GM19468 (cell line): ENCODE measurements around the gene CLK2.

ENCODE experiments used
- ATAC-seq: cut with Tn5 transposase; IDR thresholded peaks from one replicate; pipeline ENCODE4 v1.9.1; 2021; ENCODE audit warnings: mild to moderate bottlenecking, moderate library complexity, moderate number of reproducible peaks; ENCODE audit not compliant: unreplicated experiment; ENCODE audit errors: extremely low read depth

Gene CLK2

DNA sequence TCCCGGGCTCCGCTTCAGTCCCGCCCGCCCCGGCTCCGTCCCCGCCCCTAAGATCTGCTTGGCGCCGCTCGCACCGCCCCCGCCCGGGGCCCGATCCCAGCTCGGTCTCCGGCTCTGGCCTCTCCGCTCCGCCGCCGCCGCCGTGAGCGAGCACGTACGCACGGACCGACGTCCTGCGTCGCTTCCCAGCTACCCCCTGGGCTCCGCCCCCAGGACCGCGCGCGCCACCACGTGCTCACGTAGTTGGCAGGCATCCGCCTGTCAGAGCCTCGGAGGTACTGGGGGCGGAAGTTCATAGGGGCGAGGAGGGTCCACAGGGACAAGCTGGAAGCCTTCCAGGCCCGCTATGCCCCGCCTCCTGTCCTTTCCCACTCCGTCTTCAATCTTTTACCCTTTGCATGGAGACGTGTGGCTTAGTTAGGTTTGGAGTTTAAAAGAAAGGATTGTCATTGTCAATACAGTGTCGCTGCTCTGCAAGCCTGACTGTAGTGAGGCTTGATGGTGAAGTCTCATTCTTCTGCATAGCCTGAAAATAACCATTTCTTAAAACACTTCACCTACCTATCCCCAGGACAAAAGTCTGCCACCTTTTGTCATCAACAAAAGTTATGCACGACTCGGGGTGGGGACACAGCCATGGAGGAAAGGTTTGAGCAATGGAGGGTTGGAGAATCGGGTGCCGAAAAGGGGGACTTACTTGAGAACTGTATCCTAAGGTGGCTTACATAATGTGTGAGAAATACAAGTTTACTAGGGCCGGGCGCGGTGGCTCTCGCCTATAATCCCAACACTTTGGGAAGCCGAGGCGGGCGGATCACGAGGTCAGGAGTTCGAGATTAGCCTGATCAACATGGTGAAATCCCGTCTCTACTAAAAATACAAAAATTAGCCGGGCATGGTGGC, at the start of gene CLK2:
CLK2 (minus strand) TSS at position 162 of the 903 bp plus-strand sequence. CDS start 2,527 bp downstream, outside the sequence.
- ATAC-seq: peak; percentile 73

- no peak for ATAC-seq
Measured at GRCh38 chr1:155322571-155322952, 49.3 kb upstream of the CLK2 start.

- ATAC-seq: no peak
Measured at GRCh38 chr1:155321639-155322503, 48.6 kb upstream of the CLK2 start.

GRCh38 chr1:155320661-155321617, 47.6 kb upstream of the CLK2 start, which contains the start of gene RUSC1:
TSS of gene RUSC1 (plus strand) at chr1:155320894. CDS start at chr1:155321774, 880 bp downstream.
- no peak for ATAC-seq

DNA sequence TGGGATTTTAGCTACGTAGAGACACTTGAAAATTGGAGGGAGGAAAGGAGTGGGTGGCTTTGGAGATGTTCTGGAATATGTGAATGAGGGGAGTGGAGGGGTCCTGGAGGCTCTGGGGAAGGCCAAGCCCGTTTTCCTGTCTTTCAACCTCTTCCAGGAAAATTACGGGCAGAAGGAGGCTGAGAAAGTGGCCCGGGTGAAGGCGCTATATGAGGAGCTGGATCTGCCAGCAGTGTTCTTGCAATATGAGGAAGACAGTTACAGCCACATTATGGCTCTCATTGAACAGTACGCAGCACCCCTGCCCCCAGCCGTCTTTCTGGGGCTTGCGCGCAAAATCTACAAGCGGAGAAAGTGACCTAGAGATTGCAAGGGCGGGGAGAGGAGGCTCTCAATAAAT, 46.9 kb upstream of the CLK2 start:
- no peak for ATAC-seq

DNA sequence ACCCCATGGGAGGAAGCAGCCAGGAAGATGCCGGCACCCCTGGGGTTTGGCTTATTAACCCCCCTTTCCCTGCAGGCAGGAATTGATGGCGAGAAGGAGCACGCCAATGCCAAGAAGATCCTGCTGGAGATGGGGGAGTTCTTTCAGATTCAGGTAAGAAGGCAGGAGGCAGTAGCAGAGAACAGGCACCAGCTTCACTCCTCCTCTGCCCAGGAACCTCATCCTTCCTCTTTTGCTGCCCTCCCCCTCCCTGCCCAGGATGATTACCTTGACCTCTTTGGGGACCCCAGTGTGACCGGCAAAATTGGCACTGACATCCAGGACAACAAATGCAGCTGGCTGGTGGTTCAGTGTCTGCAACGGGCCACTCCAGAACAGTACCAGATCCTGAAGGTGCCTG, 46.2 kb upstream of the CLK2 start:
- no peak for ATAC-seq

DNA sequence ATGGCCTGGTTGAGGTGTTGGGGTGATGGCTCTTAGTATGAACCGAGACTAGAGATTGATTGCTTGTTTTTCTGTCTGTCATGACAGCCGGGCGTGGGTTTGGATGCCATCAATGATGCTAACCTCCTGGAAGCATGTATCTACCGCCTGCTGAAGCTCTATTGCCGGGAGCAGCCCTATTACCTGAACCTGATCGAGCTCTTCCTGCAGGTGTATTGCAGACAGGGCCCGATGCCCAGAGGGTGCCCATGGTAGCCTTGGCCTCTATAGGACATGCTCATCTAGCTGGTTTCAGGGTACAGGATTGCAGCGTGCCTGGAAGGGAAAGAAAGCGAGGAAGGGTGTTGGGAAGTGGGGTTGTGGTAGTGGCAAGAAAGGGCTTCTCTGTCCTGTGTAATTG, 44.8 kb upstream of the CLK2 start:
- no peak for ATAC-seq

- no peak for ATAC-seq
Measured at GRCh38 chr1:155316922-155317321, 43.6 kb upstream of the CLK2 start.

- no peak for ATAC-seq
Measured at GRCh38 chr1:155313261-155313660, 40.0 kb upstream of the CLK2 start.

GRCh38 chr1:155309423-155310021, 36.2 kb upstream of the CLK2 start:
- no peak for ATAC-seq

DNA sequence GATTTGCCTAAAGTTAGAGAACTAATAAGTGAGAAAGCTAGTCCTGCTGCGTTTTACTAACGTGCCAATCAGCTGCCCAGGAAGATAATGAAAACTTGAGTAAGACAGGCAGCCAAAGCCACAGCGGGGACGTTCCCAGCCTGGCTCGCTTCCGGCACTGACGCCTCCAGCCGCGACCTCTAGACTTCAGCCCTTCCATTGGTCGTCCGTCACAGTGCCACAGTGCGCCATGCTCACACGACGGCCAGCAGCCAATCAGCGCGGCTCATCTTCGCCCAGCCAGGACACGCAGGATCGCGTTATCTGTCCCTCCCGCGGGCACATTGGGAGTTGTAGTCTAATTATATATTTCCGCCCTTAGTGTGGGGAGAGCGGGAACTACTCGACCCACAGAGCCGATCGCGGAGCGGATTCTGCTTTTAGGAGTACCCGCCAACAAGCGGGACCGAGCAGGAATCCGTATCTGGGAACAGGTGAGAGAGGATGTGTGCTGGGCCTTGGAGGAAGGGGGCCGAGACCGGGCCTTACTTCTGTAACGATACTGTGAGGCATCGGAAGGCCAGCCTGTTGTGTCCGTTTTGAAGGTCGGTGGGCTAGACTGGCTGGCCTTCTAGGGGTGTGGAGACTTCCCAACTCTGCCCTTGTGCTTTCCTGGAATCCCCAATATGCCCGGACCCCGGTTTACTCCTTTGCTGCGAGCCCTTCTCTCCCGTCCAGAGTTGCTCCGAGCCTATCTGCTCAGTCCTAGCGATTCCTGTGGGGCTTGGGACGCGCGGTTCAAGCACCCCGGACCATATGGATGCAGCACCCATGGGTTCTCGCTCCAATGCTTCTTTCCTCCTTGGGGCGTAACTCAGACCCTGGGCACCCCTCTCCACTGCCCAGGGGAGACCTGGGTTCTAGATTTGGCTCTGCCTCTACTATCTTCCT, 35.5 kb upstream of the CLK2 start, which contains the start of gene FDPS:
FDPS (plus strand) TSS at position 374 of the 930 bp plus-strand sequence. CDS start 924 bp downstream, outside the sequence.
- peak; percentile 83 for ATAC-seq

- ATAC-seq: no peak
Measured at GRCh38 chr1:155307247-155307740, 34.0 kb upstream of the CLK2 start.

GRCh38 chr1:155305881-155306391, 32.6 kb upstream of the CLK2 start:
- ATAC-seq: no peak

- ATAC-seq: no peak
Measured at GRCh38 chr1:155304558-155305063, 31.3 kb upstream of the CLK2 start.

DNA sequence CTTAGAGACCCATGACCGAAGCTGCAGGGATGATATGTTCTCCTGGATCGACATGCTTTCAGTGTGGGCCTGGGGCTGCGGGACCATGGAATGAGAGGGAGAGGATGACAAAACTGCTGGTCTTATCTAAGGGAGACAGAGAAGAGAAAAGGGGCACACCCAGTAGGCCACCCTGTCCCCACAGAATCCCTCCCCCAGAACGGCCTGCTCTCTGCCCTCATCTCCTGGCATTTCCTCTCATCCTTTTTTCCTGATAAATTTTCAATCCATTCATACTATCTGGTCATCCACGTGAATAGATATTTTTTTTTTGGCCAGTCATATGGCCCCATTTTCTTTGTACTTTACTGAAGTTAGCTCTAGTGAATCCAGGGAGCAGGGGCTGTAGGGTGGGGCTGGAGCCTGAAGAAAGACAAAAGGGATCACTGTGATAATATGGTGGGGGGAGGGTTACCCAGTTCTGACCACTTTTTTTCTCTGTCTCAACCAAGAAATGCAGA, 28.1 kb upstream of the CLK2 start, which contains the start of gene PKLR:
PKLR (minus strand) TSS at position 97 of the 500 bp plus-strand sequence; CDS start at position 54, 43 bp downstream.
- ATAC-seq: no peak

DNA sequence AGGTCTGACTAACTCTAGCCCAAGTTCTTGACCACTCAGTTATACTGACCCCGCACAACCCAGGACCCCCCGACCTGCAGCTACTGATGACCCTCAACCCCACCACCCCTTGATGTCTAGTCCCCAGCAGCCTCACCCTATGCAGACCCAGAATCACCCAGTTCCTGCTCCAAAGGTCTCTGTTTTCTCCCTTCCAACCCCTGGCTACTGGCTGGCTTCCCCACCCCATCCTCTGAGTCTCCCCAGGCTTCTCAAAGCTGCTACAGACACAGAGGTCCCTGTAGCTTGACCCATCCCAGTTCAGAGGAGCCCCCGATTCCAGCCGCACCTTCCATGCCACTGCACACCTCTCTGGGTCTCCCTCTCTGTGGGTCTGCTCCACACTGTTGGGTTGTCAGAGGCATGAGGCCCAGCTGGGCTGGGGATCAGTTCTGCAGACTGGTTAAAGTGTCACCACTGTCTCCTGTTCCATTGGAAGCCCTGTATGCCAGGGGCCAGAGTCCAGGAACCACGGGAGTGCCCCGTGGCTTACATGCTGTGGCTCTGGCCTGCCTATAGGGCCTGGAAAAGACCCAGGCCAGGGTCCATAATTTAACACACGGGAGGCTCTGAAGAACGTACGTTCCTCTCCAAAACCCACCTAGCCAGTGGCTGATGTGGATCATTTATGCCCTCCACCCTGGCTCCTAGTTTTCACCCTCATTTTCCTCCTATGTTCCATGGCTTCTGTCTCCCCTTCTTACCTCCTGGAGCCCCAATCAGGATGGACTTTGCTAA, 27.4 kb upstream of the CLK2 start:
- ATAC-seq: no peak

GRCh38 chr1:155300024-155300423, 26.7 kb upstream of the CLK2 start:
- ATAC-seq: no peak
